Activated CD8-positive, alpha-beta T cell treated with anti-CD3 and anti-CD28 coated beads for 36 hours (primary cell): ENCODE data around the gene ATP2B2. TPM values are rescaled to one million over a fixed set of nuclear protein-coding genes. Genes with fewer than 3 reads are reported as not detected.
A peak's percentile ranks its signal among the peaks of the same experiment; 100 is the strongest.

ENCODE experiments used
- ATAC-seq: fragments of 200-7000 bp; cut with Tn5 transposase; one replicate; pipeline ENCODE4 v1.10.0; 2021; ENCODE audit warnings: mild to moderate bottlenecking, moderate library complexity
- CTCF ChIA-PET: fragments of 350-600 bp; sonication (Branson Sonifier 250); formaldehyde crosslinking; loops from one replicate; lab custom pipeline; 2021; ENCODE audit warnings: antibody characterized with exemption; lab: Charles Lee
- POLR2A ChIA-PET: fragments of 350-600 bp; sonication (Branson Sonifier 250); formaldehyde crosslinking; loops from one replicate; lab custom pipeline; 2021; ENCODE audit warnings: antibody characterized with exemption; lab: Charles Lee
- DNase-seq: peaks from one replicate; pipeline ENCODE4 v3.0.0-alpha.2; 2020
- H3K27ac Mint-ChIP-seq: one replicate; pipeline ENCODE4 v1.8.0; 2021; ENCODE audit warnings: mild to moderate bottlenecking, mixed read lengths
- H3K27me3 Mint-ChIP-seq: one replicate; pipeline ENCODE4 v1.8.0; 2021; ENCODE audit warnings: mixed read lengths
- H3K36me3 Mint-ChIP-seq: one replicate; pipeline ENCODE4 v1.8.0; 2021; ENCODE audit warnings: low read depth, mixed read lengths
- H3K4me1 Mint-ChIP-seq: one replicate; pipeline ENCODE4 v1.8.0; 2021; ENCODE audit warnings: low read depth, mixed read lengths
- H3K4me3 Mint-ChIP-seq: one replicate; pipeline ENCODE4 v1.8.0; 2021; ENCODE audit warnings: mild to moderate bottlenecking, moderate library complexity, mixed read lengths
- H3K9me3 Mint-ChIP-seq: one replicate; pipeline ENCODE4 v1.8.0; 2021; ENCODE audit warnings: mixed read lengths
- intact Hi-C: fragments of 100-400 bp; cut with micrococcal nuclease; formaldehyde crosslinking; loops from one replicate; pipeline ENCODE4 v1.10.0; 2022
- total RNA-seq, 2 experiments: library from RNA; stranded (reverse); gene quantifications; one replicate each; pipeline ENCODE4 v1.2.3, GENCODE V29; 2021
- TF ChIP-seq, protein P1 (sequence below): fragments of 200-600 bp; IDR thresholded peaks from one replicate; pipeline ENCODE4 v1.8.0; 2022; ENCODE audit warnings: antibody characterized with exemption, mild to moderate bottlenecking

ATP2B2 gene
- total RNA-seq, 2 experiments from 2014 or later = not detected

DNA sequence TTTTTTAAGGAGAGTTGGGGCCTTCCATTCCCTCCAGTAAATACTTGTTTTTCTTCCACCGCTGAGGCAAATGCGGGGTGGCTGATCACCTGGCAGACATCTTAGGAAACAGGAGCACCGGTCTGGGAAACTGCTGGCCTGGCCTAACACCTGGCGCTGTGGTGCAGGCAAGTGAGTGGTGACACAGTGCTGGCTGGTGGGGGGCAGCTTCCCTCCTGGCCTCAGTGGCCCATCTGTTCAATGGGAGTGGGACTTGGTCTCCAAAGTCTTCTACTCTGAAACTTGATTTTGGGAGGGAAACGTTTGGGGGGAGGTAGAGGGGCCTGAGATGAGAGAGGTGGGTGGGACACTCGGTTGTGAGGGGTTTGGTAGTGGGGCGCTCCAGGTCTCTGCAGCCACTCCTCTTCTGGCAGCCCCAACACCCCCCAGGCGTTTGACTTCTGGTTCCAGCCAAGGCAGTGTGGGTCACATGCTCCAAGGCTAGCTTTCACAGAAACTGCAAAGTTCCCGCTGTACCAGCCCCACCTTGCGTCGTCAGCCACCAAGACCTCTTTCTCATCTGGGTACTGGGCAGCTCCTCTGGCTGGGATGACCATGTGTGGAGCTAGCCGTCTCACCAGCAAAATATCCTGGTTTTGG lies 217.3 kb downstream of the ATP2B2 start:
- Mint-ChIP-seq H3K36me3 (peaks cover 36% of the 10 kb centered on the region), H3K4me3 (no peak overlapping the region), H3K4me1 (peaks cover 37% of the 10 kb centered on the region), H3K9me3 (no peaks in the 10 kb centered on the region), H3K27ac (no peak overlapping the region), H3K27me3 (no peaks in the 10 kb centered on the region)
- TF ChIP-seq, protein P1, sequence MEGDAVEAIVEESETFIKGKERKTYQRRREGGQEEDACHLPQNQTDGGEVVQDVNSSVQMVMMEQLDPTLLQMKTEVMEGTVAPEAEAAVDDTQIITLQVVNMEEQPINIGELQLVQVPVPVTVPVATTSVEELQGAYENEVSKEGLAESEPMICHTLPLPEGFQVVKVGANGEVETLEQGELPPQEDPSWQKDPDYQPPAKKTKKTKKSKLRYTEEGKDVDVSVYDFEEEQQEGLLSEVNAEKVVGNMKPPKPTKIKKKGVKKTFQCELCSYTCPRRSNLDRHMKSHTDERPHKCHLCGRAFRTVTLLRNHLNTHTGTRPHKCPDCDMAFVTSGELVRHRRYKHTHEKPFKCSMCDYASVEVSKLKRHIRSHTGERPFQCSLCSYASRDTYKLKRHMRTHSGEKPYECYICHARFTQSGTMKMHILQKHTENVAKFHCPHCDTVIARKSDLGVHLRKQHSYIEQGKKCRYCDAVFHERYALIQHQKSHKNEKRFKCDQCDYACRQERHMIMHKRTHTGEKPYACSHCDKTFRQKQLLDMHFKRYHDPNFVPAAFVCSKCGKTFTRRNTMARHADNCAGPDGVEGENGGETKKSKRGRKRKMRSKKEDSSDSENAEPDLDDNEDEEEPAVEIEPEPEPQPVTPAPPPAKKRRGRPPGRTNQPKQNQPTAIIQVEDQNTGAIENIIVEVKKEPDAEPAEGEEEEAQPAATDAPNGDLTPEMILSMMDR = no peak
- POLR2A ChIA-PET = interaction anchor here (0.6 to 3.4 kb wide), 2 partner anchors 8 to 34 kb away, joined by 3 to 11 read pairs; partner anchors contain the start of gene SEC13
- CTCF ChIA-PET = interaction anchor here (0.8 to 4.1 kb wide), 5 partner anchors 16 to 355 kb away, joined by 3 to 17 read pairs (median 4); partner anchors contain the start of genes CRELD1 and SEC13
- ATAC-seq = no peak
- no peak for DNase-seq
- intact Hi-C loops = no loop called here

DNA sequence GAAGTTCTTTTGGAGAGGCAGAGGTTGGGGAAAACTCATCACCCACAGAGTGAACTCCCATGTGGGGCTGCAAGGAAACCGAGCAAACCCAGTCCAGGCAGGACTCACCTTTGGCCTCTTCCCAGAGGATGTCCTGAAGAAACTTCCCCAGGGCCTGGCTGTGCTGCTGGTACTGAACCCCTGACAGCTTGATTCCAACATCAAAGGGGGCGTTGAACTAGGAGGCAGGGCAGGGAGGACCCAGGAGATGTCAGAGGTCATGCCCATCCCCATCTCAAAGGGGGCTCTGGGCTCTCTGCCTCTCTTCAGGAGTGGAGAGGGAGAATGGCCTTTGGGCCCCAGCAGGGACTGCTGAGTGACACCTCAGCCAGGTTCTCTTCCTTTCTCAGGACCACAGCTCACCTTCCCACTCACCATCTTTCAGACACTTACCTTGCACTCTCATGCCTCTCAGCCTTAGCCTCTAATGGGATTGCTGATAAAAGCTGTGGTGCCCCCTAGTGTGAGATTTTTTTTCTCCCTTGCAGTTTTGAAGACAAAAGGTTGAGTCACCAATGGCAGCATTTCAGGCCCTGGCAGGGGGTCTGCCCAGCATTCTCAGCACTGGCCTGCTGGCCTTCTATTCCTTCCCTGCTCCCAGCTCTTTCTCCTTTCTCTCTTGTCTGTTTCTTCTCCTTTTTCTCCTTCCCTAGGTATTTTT lies 218.6 kb downstream of the ATP2B2 start:
- intact Hi-C loops = no loop called here
- H3K27me3 Mint-ChIP-seq = no peaks in the 10 kb centered on the region
- peaks cover 34% of the 10 kb centered on the region for H3K36me3 Mint-ChIP-seq
- ATAC-seq (peak; percentile 49), DNase-seq (peak; percentile 60)
- POLR2A ChIA-PET = interaction anchor here (0.6 to 3.4 kb wide), 2 partner anchors 35 to 387 kb away, joined by 3 to 11 read pairs; partner anchors contain the start of gene SEC13
- H3K9me3 Mint-ChIP-seq = no peaks in the 10 kb centered on the region
- H3K4me1 Mint-ChIP-seq = peaks cover 35% of the 10 kb centered on the region
- no peak overlapping the region for H3K4me3 Mint-ChIP-seq
- TF ChIP-seq, protein P1 = peak; percentile 37
- CTCF ChIA-PET = interaction anchor here (0.8 to 4.1 kb wide), 10 partner anchors 10 to 785 kb away, joined by 3 to 17 read pairs (median 4); partner anchors contain the start of genes CRELD1 and SEC13
- H3K27ac Mint-ChIP-seq = no peak overlapping the region

DNA sequence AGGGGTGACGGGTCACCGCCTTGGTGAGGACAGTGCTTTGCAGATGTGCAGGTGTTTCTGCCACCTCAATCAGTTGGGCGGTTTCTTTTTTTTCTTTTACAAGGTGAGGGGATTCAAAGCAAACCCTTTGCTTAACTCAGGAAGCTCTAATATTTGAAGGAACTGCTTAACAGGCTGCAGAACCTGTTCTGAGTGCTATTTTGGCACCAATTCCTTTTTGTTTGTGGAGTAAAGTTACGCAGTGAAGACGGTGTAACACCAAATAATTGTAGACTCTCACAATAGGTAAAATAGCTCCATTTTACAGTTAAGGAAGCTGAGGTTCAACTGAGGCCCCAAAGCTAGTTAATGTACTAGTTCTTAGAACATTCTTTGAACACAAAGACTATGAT lies 219.3 kb downstream of the ATP2B2 start:
- intact Hi-C loops = no loop called here
- Mint-ChIP-seq H3K4me3 (no peak overlapping the region), H3K9me3 (no peaks in the 10 kb centered on the region), H3K4me1 (peaks cover 35% of the 10 kb centered on the region), H3K27me3 (no peaks in the 10 kb centered on the region), H3K36me3 (peaks cover 34% of the 10 kb centered on the region), H3K27ac (peak overlapping the region; percentile 16)
- CTCF ChIA-PET = interaction anchor here (1.0 to 4.1 kb wide), 6 partner anchors 10 to 784 kb away, joined by 3 to 17 read pairs (median 4); no protein-coding TSS in a partner anchor
- ATAC-seq = no peak
- POLR2A ChIA-PET = interaction anchor here (1.1 to 3.4 kb wide), 2 partner anchors 35 to 38 kb away, joined by 3 to 11 read pairs; partner anchors contain the start of genes SEC13 and TATDN2
- TF ChIP-seq, protein P1 = no peak
- no peak for DNase-seq

DNA sequence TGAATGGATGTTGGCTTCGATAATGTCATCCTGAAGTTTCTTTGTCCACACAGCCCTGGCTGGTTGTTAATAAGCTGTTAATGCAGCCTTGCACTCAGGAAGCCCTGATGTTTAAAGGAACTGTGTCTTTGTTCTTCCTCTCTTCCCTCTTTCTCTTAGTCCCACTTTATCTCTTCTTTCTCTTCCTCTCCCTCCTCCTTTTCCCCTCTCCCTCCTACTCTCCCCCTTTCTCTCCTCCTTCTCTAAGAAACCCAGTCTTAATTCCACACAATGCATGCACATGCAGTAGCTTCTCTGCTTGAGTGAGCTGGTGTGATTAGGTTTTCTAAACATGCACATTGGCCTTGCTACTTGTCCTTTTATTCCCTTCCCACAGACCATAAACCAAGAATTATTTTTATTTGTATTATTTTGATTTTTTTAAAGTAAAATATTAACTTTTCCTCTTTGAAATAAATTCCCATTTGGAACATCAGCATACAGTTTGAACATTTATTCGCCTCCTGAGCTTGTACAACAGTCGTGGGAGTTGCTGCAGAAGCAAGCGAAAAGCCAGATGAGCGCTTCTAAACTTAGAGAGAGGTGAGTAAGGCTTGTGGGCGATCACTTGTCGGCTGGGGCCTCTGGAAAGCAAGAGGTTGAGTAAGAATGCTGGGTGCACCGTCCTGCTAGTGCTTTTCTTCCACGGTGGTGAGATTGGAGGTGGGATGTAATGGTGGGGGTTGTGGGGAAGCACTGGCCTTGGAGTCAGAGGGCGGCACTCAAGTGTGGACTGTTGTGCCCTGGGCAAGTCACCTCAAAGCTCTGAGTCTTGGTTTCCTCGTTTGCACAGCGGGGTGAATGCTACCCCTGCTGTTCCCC lies 219.9 kb downstream of the ATP2B2 start:
- no peaks in the 10 kb centered on the region for H3K9me3 Mint-ChIP-seq
- no peaks in the 10 kb centered on the region for H3K27me3 Mint-ChIP-seq
- DNase-seq (no peak), ATAC-seq (no peak)
- H3K36me3 Mint-ChIP-seq = peaks cover 40% of the 10 kb centered on the region
- H3K4me3 Mint-ChIP-seq = no peak overlapping the region
- intact Hi-C loops = no loop called here
- peaks cover 40% of the 10 kb centered on the region for H3K4me1 Mint-ChIP-seq
- H3K27ac Mint-ChIP-seq = peak overlapping the region; percentile 51
- ChIA-PET POLR2A (interaction anchor here (1.1 to 3.4 kb wide), 4 partner anchors 7 to 118 kb away, joined by 3 to 11 read pairs (median 6); partner anchors contain the start of genes GHRL, SEC13 and TATDN2), CTCF (interaction anchor here (1.0 to 4.1 kb wide), 4 partner anchors 9 to 784 kb away, joined by 3 to 17 read pairs (median 5); no protein-coding TSS in a partner anchor)
- TF ChIP-seq, protein P1 = no peak
